Smooth muscle cell (in vitro differentiated cells): Measurements from ENCODE around the gene GLTPD2. TPM values are rescaled to one million over a fixed set of nuclear protein-coding genes. Genes with fewer than 3 reads are reported as not detected.

Source experiments
- DNase-seq: peaks from one replicate; lab custom pipeline; 2025; ENCODE audit not compliant: unreplicated experiment; lab: John Stamatoyannopoulos, UW
- H2AFZ ChIP-seq: fragments of 200-600 bp; sonication (generic); 2 replicates; pipeline ENCODE4 v1.6.0; 2016; ENCODE audit warnings: antibody characterized with exemption, low read depth, mild to moderate bottlenecking
- H3F3A ChIP-seq: fragments of 200-600 bp; sonication (generic); 2 replicates; pipeline ENCODE4 v1.6.0; 2017; ENCODE audit warnings: antibody characterized with exemption, low read depth
- H3K27ac ChIP-seq: fragments of 200-600 bp; sonication (generic); 2 replicates; pipeline ENCODE4 v1.5.1; 2016; ENCODE audit warnings: low read depth, mild to moderate bottlenecking
- H3K27me3 ChIP-seq: fragments of 200-600 bp; sonication (generic); 2 replicates; pipeline ENCODE4 v1.6.1; 2016; ENCODE audit warnings: low read depth, mild to moderate bottlenecking
- H3K36me3 ChIP-seq: fragments of 200-600 bp; sonication (generic); 2 replicates; pipeline ENCODE4 v1.5.1; 2016; ENCODE audit warnings: low read depth
- H3K4me1 ChIP-seq: fragments of 200-600 bp; sonication (generic); 2 replicates; pipeline ENCODE4 v1.5.1; 2016; ENCODE audit warnings: low read depth
- H3K4me2 ChIP-seq: fragments of 200-600 bp; sonication (generic); 2 replicates; pipeline ENCODE4 v1.6.0; 2016; ENCODE audit warnings: mild to moderate bottlenecking
- H3K4me3 ChIP-seq: fragments of 200-600 bp; sonication (generic); 2 replicates; pipeline ENCODE4 v1.5.1; 2016; ENCODE audit warnings: mild to moderate bottlenecking
- H3K79me2 ChIP-seq: fragments of 200-600 bp; sonication (generic); 2 replicates; pipeline ENCODE4 v1.6.0; 2016; ENCODE audit warnings: low read depth, mild to moderate bottlenecking
- H3K9ac ChIP-seq: fragments of 200-600 bp; sonication (generic); 2 replicates; pipeline ENCODE4 v1.6.0; 2016; ENCODE audit warnings: low read depth
- H3K9me3 ChIP-seq: fragments of 200-600 bp; sonication (generic); replicated peaks from 2 replicates; pipeline ENCODE4 v1.5.1; 2016; ENCODE audit warnings: low read depth
- H4K20me1 ChIP-seq: fragments of 200-600 bp; sonication (generic); 2 replicates; pipeline ENCODE4 v1.6.0; 2016; ENCODE audit warnings: low read depth
- CTCF ChIP-seq: fragments of 200-600 bp; sonication (generic); IDR thresholded peaks from 2 replicates; pipeline ENCODE4 v1.5.1; 2017; ENCODE audit warnings: borderline replicate concordance, mild to moderate bottlenecking, antibody characterized with exemption; ENCODE audit not compliant: insufficient read depth, poor library complexity, severe bottlenecking
- WGBS: methylation state at CpG from one replicate; pipeline ENCODE4 v1.1.7; 2016; ENCODE audit warnings: low lambda C conversion rate; 5-methylcytosine and 5-hydroxymethylcytosine counted together
- polyA plus RNA-seq: library from polyadenylated mRNA; unstranded; fragments of >200 nt; fragmentation: Nextera tagmentation; extraction: Ambion mirVana; gene quantifications from 2 replicates; pipeline ENCODE4 v1.2.1, GENCODE V29; 2016
- total RNA-seq: library from RNA; depleted of rRNA; stranded (reverse); fragments of >200 nt; gene quantifications from 2 replicates; pipeline ENCODE4 v1.2.3, GENCODE V29; 2014

GLTPD2 gene
- total and polyA plus RNA-seq, 2 experiments from 2014 or later: 0.89 TPM; not detected in 1

- 93% methylated on average over 4 of the region's 4 CpGs for WGBS
- no peak for TF ChIP-seq CTCF
- peaks cover 9% of the 10 kb centered on the region for H3K4me1 ChIP-seq
- peaks cover 22% of the 10 kb centered on the region for H3F3A ChIP-seq
- H3K4me3 ChIP-seq: no peak overlapping the region
- no peak overlapping the region for H3K9ac ChIP-seq
- H3K27me3 ChIP-seq: no peaks in the 10 kb centered on the region
- H3K27ac ChIP-seq: no peak overlapping the region
- no peak overlapping the region for H2AFZ ChIP-seq
- H3K36me3 ChIP-seq: no peaks in the 10 kb centered on the region
- no peak for DNase-seq
- no peak overlapping the region for H3K4me2 ChIP-seq
- no peaks in the 10 kb centered on the region for H3K9me3 ChIP-seq
- peaks cover 64% of the 10 kb centered on the region for H4K20me1 ChIP-seq
- H3K79me2 ChIP-seq: peaks cover 51% of the 10 kb centered on the region
Observed at GRCh38 chr17:4836221-4836620, 47.5 kb downstream of the GLTPD2 start.

GRCh38 chr17:4837471-4838308 lies 48.9 kb downstream of the GLTPD2 start:
- no peak overlapping the region for H3K4me3 ChIP-seq
- H3K79me2 ChIP-seq: peaks cover 66% of the 10 kb centered on the region

GRCh38 chr17:4838309-4838785 lies 49.6 kb downstream of the GLTPD2 start:
- peaks cover 82% of the 10 kb centered on the region for H4K20me1 ChIP-seq
- H3F3A ChIP-seq: peaks cover 25% of the 10 kb centered on the region
- no peak overlapping the region for H2AFZ ChIP-seq
- no peaks in the 10 kb centered on the region for H3K36me3 ChIP-seq
- H3K27ac ChIP-seq: no peak overlapping the region
- peaks cover 72% of the 10 kb centered on the region for H3K79me2 ChIP-seq
- WGBS: 51% methylated on average over 3 of the region's 3 CpGs
- no peak for TF ChIP-seq CTCF
- H3K4me1 ChIP-seq: peaks cover 9% of the 10 kb centered on the region
- DNase-seq: no peak
- no peaks in the 10 kb centered on the region for H3K9me3 ChIP-seq
- no peaks in the 10 kb centered on the region for H3K27me3 ChIP-seq
- H3K4me3 ChIP-seq: no peak overlapping the region
- no peak overlapping the region for H3K9ac ChIP-seq
- peak overlapping the region; percentile 9 for H3K4me2 ChIP-seq

More at GRCh38 chr17:4837471-4838308, 48.9 kb downstream of the GLTPD2 start:
- peaks cover 25% of the 10 kb centered on the region for H3F3A ChIP-seq
- no peaks in the 10 kb centered on the region for H3K36me3 ChIP-seq
- H3K27me3 ChIP-seq: no peaks in the 10 kb centered on the region
- H3K27ac ChIP-seq: no peak overlapping the region
- no peak for TF ChIP-seq CTCF
- no peaks in the 10 kb centered on the region for H3K9me3 ChIP-seq
- peaks cover 9% of the 10 kb centered on the region for H3K4me1 ChIP-seq
- H3K4me2 ChIP-seq: peak overlapping the region; percentile 9
- WGBS: 74% methylated on average over 13 of the region's 13 CpGs
- peaks cover 76% of the 10 kb centered on the region for H4K20me1 ChIP-seq
- H2AFZ ChIP-seq: no peak overlapping the region
- H3K9ac ChIP-seq: no peak overlapping the region
- DNase-seq: no peak
